ENCODE data around the gene SHLD2.
"Not testable (repeated sequence)": the region's sequence is repeated elsewhere in the genome, so short reads cannot be mapped to it uniquely, and the experiment has no call there.

DNA sequence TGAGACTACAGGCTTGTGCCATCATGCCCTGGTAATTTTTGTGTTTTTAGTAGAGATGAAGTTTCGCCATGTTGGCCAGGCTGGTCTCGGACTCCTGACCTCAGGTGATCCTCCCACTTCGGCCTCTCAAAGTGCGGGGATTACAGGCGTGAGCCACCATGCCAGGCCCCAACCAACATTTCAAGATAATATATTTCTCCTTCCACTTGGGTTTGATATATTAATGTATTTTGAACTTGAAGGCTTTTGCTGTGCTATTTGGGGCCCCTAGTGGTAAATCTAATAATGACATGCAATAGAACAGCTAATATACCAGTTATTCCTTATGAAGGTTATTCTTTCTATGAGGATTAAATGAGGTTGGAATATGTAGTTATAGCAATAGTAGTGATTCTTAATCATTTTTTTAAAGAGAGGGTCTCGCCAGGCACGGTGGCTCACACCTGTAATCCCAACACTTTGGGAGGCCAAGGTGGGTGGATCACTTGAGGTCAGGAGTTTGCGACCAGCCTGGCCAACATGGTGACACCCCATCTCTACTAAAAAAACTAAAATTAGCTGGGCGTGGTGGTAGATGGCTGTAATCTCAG is 54.1 kb downstream of the SHLD2 start:
- not testable (repeated sequence) for TF ChIP-seq EZH2 (IDR thresholded peaks at IDR 0.05; ENCODE audit: borderline replicate concordance, low read length)
- TF ChIP-seq, protein P1, sequence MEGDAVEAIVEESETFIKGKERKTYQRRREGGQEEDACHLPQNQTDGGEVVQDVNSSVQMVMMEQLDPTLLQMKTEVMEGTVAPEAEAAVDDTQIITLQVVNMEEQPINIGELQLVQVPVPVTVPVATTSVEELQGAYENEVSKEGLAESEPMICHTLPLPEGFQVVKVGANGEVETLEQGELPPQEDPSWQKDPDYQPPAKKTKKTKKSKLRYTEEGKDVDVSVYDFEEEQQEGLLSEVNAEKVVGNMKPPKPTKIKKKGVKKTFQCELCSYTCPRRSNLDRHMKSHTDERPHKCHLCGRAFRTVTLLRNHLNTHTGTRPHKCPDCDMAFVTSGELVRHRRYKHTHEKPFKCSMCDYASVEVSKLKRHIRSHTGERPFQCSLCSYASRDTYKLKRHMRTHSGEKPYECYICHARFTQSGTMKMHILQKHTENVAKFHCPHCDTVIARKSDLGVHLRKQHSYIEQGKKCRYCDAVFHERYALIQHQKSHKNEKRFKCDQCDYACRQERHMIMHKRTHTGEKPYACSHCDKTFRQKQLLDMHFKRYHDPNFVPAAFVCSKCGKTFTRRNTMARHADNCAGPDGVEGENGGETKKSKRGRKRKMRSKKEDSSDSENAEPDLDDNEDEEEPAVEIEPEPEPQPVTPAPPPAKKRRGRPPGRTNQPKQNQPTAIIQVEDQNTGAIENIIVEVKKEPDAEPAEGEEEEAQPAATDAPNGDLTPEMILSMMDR (conservative IDR thresholded peaks at IDR 0.05 in 1 of 2, IDR thresholded peaks at IDR 0.05 in 1 of 2; ENCODE audit: extremely low read depth in 1 of 2, insufficient read depth in 1 of 2, low read depth in 1 of 2, low read length in 2 of 2), result not testable (repeated sequence)
